ENCODE results near the gene CXCR6. TPM values are rescaled to one million over a fixed set of nuclear protein-coding genes. Genes with fewer than 3 reads are reported as not detected.

The CXCR6 gene
- total RNA-seq, 1 donor from 2014 or later, result 0.96 TPM

DNA sequence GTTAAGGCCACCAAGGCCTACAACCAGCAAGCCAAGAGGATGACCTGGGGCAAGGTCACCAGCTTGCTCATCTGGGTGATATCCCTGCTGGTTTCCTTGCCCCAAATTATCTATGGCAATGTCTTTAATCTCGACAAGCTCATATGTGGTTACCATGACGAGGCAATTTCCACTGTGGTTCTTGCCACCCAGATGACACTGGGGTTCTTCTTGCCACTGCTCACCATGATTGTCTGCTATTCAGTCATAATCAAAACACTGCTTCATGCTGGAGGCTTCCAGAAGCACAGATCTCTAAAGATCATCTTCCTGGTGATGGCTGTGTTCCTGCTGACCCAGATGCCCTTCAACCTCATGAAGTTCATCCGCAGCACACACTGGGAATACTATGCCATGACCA, 3.6 kb downstream of the CXCR6 start:
- peak; percentile 41 for DNase-seq (ENCODE audit: low spot score)

DNA sequence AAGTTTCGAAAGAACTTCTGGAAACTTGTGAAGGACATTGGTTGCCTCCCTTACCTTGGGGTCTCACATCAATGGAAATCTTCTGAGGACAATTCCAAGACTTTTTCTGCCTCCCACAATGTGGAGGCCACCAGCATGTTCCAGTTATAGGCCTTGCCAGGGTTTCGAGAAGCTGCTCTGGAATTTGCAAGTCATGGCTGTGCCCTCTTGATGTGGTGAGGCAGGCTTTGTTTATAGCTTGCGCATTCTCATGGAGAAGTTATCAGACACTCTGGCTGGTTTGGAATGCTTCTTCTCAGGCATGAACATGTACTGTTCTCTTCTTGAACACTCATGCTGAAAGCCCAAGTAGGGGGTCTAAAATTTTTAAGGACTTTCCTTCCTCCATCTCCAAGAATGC, 4.1 kb downstream of the CXCR6 start:
- DNase-seq (ENCODE audit: low spot score), result no peak

DNA sequence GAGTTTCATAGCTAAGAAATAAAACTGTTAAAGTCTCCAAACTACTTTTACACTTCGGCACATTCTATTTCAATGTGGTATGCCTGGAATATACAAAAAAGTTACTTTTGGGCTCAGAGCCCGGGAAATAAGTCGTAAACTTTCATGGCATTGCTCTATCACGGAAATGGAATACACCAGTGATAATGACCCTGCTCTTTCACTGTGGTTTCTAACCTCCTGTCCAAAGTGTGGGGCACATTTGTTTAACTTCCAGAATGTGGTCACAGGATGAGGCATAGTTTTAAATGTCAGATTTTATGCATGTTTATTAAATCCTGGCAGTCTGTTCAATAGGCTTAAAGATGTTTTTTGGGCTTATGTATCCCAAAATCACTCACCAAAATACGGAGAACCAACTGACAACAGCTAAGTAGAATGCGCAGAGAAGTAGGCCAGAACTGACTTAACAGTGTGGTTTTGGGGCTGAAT, 5.1 kb downstream of the CXCR6 start:
- DNase-seq (ENCODE audit: low spot score), result no peak

DNA sequence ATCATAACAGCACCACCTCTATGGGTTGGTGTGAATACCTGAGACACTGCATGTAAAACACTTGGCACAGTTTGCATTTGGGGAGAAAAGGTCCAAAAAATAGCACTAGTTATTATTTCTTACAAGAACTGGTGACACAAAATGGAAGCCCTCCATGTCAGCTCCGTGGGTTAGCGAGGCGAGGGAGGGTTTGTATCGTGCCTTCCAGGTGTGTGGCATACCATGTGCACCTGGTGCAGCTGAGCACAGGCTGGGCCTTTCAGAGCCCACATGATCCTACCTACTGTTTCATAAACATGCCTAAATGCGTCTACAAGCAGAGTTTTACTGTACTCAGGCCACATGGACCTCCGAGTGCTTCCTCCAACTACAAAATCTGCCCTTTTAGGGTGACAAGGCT, 5.6 kb downstream of the CXCR6 start:
- peak; percentile 41 for DNase-seq (ENCODE audit: low spot score)

DNA sequence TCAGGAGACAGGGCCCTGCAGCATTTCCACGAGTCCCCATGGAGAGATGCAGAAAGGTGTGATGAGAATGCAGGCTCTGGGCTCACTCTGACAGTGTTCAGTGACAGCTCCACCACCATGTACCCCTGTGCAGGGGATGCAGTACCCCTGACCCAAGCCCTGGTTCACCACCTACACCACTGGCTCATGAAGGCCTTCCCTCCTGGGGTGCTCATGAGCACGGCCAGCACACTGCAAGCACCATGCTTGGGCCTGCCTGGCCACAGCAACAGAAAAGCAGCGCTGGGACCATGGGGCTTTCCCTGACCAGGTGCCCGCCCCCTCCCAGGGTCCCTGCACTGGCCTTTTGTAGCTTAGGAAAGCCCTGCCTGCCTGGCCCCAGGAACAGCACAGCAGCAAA, 6.2 kb downstream of the CXCR6 start:
- DNase-seq (ENCODE audit: low spot score), result peak; percentile 51

DNA sequence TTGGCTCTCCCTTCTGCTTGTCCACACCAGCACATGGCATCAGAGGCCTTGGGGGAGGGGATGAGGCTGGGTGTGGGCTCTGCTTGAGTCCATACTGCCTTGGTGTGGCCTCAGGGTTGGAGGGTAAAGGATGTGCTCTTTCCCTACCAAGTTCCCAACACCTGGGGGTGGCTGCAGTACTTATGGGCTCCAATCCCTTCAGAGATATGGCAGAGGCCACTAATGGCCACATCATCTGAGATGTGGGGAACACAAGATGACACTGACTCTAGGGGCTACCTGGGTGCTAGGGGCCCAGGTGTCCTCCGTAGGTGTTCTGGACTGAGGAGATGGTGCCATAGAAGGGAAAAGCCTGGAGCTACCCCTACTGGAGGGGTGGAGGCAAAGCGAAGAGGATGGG, 6.9 kb downstream of the CXCR6 start:
- DNase-seq (ENCODE audit: low spot score), result peak; percentile 53

DNA sequence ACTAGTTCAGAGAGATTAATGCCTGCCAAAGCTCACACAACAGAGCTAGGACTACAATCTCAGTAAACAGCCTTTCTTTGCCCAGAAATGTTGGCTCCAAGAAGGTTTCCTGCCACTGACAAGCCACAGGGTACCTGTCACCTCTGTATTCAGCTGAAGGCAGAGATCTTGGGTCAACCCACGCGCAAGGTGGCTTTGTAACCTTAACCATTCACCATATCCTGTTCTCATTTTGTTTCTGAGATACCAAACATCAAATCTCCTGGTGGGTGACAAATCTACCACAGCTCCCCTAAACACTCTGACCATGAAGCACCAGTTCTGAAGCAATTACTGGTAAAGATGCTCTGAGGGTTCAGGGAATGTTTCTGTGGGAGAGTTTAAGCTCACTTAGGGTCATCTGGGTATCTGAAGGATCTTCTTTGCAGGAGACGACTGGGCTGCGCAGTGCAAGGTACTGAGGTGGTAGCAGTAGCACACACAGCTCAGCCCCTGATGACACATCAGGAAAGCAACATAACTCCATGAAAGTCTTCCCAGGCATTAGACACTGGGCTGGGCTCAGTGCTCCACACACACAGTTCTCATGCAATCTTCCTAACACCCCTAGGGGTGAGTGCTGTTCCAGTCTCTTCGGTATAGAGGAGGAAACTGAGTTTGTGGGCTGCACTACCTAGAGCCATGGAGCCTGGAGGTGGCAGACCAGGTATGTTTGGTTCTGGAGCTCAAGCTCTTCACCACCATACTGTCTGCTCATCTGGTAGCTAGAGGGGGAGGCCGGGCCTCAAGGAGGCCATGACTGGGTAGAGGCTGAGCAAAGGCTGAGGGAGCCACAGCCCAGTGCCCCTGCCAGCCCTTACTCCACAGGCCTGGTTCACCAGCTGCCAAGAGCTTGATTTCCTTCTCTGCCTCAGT, 7.7 kb downstream of the CXCR6 start:
- DNase-seq (ENCODE audit: low spot score), result peak; percentile 41

DNA sequence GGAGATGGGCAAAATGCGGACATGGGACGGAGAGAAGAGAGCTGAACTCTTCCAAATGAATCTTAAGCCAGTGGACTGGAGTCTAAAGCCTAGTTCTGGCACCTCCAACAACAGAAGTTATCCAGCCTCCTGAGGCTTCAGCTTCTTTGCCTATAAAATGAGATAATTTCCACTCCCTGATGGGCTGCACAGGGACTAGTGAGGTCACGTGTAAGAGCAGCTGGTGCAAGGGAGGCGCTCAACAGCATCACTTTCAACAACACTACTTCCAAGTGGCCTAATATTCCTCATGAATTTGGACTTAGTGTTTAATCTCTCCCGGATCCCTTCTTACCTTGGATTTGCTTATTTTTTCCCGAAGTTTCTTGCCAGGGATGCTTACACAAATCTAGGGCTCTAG, 8.7 kb downstream of the CXCR6 start:
- DNase-seq (ENCODE audit: low spot score), result no peak

DNA sequence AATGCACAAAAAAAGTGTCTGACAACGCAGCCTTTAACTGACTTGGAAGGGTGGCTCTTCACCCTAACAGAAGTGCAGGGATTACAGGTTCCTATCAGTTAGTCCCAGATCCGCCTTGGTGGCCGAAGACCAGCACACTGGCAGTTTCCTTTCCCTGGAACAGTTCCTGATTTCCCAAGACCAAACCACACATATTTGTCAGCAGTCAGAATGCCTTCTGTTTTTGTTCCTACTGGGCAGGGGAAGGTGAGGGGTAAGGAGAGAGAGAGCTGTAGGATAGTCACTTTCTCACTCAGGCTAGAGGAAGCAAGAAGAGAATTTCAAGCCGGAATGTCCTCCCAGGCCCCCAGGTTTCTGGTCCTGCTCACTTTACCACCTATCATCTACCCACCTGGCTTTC, 9.2 kb downstream of the CXCR6 start:
- DNase-seq (ENCODE audit: low spot score), result peak; percentile 22

DNA sequence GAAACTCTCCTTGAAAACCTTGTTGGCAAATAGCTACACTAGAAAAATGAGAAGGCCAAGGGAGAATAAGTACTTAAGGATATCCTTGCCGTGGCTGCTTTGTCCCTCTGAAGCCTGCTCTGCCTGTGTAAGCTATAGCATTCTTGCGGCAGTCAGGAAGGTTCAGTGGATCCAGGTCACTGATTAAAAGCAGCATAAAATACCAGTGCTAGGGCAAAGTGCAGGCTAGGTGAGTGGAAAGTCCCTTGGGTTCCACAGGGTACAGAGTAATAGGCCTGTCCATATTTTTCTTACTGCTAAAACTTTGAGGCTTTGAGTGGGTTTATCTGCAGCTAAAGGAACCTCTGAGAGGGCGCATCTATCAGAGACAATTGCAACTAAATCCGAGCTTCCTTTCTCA, 10.3 kb downstream of the CXCR6 start:
- DNase-seq (ENCODE audit: low spot score), result no peak

DNA sequence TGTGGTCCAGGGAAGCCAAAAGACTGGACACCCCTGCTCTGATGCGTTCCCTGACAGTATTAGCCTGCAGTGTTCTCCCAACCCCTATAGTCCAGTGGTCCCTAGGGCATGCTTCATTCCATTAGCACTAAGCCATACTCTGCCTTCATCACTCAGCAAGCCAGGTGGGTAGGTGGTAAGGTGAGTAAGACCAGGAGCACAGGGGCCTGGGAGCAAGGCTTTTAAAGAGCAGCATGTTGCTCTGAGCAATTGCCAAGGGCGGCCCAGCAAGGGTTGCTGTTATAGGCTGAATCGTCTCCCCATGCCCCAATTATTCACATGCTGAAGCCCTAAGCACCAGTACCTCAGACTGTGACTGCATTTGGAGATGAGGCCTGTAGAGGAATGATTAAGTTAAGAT, 11.0 kb downstream of the CXCR6 start:
- peak; percentile 53 for DNase-seq (ENCODE audit: low spot score)

DNA sequence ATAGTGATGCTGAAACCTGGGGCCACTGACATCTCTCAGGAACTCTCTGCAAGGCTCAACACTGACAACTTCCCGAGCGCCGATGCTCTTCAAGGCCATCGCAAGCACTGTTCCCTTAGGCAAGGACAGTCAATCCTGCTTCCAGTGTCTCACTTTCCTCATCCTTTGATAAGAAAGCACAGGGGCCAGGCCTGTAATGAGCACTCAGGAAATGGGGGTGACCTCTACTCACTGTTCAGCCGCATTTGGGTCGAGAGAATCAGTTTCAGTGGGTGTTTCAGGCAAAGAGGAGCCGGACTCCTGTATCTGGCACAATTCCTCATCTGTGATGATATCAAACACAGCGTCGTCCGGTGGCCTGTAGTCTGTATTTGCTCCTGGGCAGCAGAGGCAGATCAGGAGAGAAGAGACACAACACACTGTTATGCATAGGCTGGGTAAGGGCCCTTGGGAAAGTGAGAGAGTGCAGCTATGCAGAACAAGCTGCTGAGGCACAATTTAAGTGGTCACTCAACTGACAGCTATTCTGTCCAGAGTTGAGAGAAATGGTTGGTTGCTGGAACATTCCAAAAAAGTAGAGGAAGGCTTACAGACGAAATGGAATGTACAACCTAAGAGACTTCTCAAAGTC, 11.9 kb downstream of the CXCR6 start:
- DNase-seq (ENCODE audit: low spot score), result peak; percentile 51

DNA sequence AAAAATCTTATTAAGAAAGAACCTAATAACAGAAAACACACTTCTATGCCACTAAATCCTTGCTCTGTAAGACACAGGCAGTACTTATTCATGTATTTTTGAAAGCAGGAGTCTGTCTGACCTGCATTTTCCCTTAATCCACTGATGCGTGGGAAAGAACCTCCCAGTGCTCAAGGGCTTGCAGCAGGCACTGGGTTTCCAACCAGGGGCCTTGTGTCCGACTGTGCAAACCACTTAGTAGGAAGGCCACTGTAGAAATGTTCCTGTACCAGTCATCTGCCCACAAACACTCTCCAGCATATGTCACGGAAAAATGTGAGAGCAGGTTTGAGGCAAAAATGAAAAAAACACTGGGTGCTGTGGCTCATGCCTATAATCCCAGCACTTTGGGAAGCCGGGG, 12.4 kb downstream of the CXCR6 start:
- peak; percentile 39 for DNase-seq (ENCODE audit: low spot score)

DNA sequence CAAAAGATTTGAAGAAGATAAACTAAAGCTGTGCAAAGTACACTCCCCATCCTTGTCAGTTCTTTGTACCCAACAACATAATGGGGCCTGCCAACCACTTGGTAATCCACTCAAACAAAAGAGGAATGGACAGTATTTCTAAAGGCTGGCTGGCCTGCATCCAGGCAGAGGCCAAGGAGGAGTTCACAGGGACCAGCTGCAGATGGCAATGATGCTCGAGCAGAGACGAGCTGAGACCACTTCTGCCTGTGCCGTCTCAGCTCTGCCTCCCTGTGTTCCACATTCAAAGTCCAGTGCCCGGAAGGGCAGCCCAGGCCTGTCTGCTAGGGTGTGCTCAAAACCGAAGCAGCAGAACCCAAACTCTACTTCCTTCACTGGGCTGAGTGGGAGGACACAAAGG, 14.3 kb downstream of the CXCR6 start:
- no peak for DNase-seq (ENCODE audit: low spot score)

DNA sequence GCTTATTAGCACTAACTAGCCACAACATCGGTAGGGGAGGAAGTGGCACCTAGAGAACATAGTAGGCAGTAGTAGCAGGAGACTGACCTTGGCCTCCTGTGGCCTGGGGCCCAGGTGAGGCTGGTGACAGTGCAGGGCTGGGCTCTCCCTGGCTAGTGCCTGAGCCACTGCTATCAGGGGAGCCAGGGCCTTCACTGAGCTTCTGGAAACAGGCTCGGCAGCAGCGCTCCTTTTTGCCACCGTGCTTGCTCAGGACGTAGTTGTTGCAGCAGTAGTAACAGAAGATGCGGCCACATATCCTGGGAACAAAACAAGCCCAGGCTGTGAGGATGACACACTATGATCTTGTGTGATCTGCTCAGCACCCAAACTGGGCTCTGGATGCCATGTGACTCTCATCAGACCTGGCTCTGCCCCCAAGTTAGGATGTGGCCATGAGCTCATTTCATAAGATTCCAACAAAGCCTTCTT, 15.1 kb downstream of the CXCR6 start:
- DNase-seq (ENCODE audit: low spot score), result no peak

DNA sequence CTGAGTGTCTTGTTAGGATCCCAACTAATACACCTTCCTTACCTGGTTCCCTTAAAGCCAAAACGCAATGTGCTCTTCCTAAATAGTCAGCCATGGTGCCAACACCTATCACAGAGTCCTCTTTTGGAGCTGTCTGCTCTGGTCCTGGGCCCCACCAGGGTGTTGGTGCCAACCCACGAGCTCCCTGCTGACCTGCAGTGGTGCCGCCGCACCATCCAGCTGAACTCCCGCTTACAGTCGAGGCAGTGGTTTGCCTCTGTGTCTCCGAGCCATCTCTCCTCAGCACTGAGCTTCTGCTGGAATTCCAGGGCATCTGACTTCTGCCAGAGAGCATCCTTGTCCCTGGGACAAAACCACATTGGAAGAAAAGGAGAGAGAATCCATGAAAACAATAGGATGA, 15.9 kb downstream of the CXCR6 start:
- DNase-seq (ENCODE audit: low spot score), result no peak

DNA sequence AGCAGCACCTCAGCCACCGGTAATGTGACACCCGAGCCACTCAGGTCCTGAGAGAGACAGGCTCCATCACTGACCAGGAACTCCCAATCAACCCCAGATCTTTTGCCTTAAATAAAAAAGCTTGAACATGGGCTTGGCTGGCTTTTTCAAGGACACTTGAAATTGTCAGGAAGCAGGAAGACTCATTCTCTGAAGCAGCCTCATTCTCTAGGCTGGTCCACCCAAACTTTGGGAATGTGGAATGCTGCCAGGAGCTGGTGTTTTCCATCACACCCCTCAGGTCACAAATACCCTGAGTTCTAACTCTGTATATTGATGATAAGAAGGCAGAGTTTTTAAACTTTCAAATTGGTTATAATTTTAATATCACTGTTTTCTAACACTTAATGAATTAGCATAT, 17.0 kb downstream of the CXCR6 start:
- peak; percentile 24 for DNase-seq (ENCODE audit: low spot score)

DNA sequence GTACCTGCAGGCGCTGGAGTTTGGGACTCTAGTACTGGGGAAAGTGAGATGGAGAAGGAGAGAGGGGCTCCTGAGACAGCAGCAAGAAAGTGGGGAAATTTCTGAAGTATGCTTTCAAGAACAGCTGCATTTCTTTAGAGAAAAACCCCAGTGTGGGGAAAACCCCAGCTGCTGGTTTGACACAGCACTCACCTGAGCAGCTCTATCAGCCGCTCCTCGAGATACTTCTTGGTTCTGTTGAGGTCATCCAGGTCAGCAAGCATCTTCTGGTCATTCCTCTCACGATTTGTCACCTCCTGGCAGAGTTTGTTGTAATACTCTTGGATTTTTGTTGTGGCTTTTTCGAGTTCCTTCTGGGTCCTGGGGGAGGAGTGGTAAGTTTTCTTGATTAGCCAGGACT, 18.8 kb downstream of the CXCR6 start:
- DNase-seq (ENCODE audit: low spot score), result no peak

DNA sequence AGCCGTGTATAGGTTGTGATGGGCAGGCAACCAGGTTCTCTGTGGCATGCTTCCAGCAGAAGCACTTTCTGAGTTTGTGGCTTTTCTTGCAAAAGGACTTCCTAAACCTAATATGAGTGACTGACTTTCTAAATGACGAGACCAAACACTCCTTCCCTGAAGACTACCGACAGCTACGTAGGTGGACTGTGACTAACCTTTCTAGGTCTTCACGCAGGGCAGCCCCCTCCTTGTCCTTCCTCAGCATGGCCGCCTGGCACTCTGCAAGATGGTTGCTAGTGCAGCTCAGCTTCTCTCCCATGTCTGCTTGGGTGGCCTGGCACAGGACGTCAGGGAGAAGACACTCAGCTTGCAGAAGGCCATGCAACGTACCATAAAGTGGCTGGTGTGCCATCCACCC, 20.9 kb downstream of the CXCR6 start:
- DNase-seq (ENCODE audit: low spot score), result no peak

DNA sequence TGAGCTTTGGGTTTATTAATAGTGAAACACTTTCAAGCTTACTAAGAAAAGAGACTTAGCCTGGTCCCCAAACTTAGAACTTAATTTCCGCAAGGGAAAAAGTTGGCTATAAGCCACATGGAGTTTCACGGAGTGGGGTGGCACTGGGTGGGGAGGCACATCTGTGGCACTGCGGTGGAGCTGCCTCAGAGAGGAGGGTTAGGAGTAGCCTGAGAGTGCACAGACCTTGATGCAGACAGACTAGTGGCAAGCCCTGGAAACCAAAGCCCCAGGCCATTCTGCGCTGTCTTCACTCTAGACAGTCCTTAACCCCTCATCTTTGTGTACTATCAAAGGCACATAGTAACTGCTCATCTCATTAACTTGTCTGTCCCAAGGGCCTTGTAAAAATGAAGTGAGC, 22.0 kb downstream of the CXCR6 start:
- no peak for DNase-seq (ENCODE audit: low spot score)

DNA sequence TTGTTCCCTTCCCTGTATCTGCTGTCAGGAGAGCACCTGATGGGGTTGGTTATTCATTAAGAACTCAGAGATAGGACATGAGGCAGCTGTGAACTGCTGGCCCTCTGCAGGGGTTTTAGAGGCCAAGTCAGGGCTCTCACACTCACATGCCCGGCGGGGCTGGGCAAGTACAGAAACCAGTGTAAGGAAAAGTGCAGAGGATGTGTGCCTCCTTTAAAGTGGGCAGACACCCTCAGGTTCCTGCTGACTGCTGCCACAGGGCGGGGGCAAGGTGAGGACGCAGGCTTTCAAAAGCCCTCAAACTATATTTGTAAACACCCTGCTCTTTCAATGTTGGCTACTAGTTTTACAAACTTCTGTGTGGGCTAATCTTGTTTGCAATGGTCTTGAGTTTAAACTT, 22.4 kb downstream of the CXCR6 start:
- DNase-seq (ENCODE audit: low spot score), result no peak

DNA sequence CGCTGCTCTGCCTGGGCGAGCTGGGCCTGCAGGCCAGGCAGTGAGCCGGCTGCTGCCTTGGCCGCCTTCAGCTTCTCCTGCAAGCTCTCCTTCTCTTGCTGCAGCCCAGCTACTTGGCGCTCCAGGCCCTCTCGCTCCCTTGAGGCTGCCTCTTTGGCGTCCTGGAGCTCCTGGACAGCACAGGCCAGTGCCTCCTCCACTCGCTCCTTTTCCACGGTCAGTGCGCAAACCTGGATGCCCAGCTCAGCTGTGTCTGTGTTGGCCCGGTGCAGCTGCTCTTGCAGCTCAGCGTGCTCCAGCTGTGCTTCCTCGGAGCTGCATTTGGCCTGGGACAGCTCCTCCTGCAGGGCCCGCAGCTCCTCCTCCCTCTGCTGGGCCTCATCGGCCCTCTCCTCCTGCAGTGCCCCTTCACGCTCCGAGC, 23.1 kb downstream of the CXCR6 start:
- DNase-seq (ENCODE audit: low spot score), result no peak
